ENCODE results near the gene DENND6A. TPM values are rescaled to one million over a fixed set of nuclear protein-coding genes. Genes with fewer than 3 reads are reported as not detected.

Gene DENND6A, protein sequence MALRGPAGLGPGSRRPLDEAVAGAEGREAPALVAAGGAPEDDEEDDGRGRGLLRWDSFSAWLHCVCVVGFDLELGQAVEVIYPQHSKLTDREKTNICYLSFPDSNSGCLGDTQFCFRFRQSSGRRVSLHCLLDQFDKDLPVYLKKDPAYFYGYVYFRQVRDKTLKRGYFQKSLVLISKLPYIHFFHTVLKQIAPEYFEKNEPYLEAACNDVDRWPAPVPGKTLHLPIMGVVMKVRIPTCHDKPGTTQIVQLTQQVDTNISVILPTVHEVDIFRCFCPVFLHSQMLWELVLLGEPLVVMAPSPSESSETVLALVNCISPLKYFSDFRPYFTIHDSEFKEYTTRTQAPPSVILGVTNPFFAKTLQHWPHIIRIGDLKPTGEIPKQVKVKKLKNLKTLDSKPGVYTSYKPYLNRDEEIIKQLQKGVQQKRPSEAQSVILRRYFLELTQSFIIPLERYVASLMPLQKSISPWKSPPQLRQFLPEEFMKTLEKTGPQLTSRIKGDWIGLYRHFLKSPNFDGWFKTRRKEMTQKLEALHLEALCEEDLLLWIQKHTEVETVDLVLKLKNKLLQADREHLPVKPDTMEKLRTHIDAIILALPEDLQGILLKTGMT
- 16.3 and 22.4 TPM in 2 replicates for total RNA-seq

GRCh38 chr3:57692396-57693147 lies at the start of gene DENND6A:
Gene DENND6A, minus strand, starts transcription at chr3:57693077. Its CDS starts 59 bp downstream, at chr3:57693018.

DNA sequence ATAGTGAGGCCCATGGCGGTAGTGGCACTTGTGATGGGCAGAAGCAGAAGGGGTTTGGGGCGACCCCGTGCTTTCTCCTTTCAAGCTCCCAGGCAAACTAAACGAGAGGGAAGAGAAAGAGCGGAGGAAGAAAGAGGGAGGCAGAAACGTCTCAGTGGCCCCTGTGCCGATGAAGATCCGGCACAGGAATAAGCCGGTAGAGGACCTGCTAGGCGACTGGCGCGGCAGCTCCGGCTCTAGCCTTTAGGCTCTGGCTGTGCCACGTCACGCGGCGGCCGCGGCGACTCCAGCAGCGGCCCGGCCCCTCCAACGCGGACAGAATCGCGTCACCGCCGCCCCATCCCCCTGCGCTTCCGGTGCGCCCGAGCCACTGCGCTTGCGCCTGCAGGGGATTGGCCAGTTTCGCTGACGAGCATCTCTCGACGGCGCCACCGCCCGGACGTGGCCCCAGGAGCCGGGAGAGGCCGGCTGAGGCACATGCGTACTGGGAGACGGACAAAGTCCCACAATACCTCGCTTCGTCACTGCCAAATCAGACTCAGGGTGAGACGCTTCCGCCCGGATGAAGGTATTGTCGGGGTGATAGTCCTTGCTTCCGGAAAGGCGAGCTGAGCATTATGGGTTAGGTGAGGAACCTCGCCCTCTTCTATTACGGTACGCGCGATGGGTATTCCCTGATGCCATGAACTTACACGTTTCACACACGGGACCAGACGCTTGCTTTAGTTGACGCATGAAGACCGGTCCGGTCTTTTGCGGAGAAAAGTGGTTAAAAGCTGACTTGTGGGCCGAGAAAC lies 95.6 kb downstream of the DENND6A start, which contains the start of gene ARF4:
ARF4 (minus strand) TSS at position 218 of the 797 bp plus-strand sequence; CDS start at position 14, 204 bp downstream.

Small RNA genes lying within 50 kb of the gene (small RNA-seq; reads per million reads assigned to genes)
- not detected for gene RNU6ATAC26P

Other genes with a start within 250 kb of the DENND6A start
- under 0.01 and 0.12 TPM in 2 replicates for gene DNAH12, start 148.7 kb downstream of the DENND6A start, total RNA-seq
- 26.0 and 29.9 TPM in 2 replicates for gene PDE12, start 136.8 kb downstream of the DENND6A start, total RNA-seq
- gene ARF4, start 95.7 kb downstream of the DENND6A start, total RNA-seq, result 276 and 298 TPM in 2 replicates
- gene SLMAP, start 63.2 kb upstream of the DENND6A start, total RNA-seq, result 39.5 and 47.9 TPM in 2 replicates

Measured in hair follicle dermal papilla cell (primary cell).